ENCODE measurements around the gene ITK.

The ITK gene

GRCh38 chr5:157236423-157236822 is 55.8 kb downstream of the ITK start:
- no peak for TF ChIP-seq TAF1 (IDR thresholded peaks at IDR 0.05; ENCODE audit: low read depth)
- TF ChIP-seq CREB1 (IDR thresholded peaks at IDR 0.05; ENCODE audit: low read depth) = no peak
- TF ChIP-seq YY1 (IDR thresholded peaks at IDR 0.05; ENCODE audit: low read depth) = no peak
- no peak for TF ChIP-seq NFIC (IDR thresholded peaks at IDR 0.05)
- no peak for TF ChIP-seq REST (IDR thresholded peaks at IDR 0.05; ENCODE audit: low read depth)
- no peak for TF ChIP-seq FOXM1 (IDR thresholded peaks at IDR 0.05; ENCODE audit: borderline replicate concordance, low read depth)
- no peak for TF ChIP-seq EGR1 (IDR thresholded peaks at IDR 0.05)
- no peak for TF ChIP-seq EP300 (IDR thresholded peaks at IDR 0.05; ENCODE audit: borderline replicate concordance)
- TF ChIP-seq USF1 (IDR thresholded peaks at IDR 0.05) = no peak
- TF ChIP-seq ZBTB7A (IDR thresholded peaks at IDR 0.05; ENCODE audit: low read depth) = no peak
- TF ChIP-seq CEBPB (IDR thresholded peaks at IDR 0.05) = no peak
- no peak for TF ChIP-seq MAX (IDR thresholded peaks at IDR 0.05)
- TF ChIP-seq RAD21 (IDR thresholded peaks at IDR 0.05; ENCODE audit: low read depth) = no peak
- TF ChIP-seq TEAD4 (IDR thresholded peaks at IDR 0.05) = no peak
- TF ChIP-seq TCF12 (IDR thresholded peaks at IDR 0.05; ENCODE audit: low read depth) = no peak

GRCh38 chr5:157241483-157241882 is 60.8 kb downstream of the ITK start:
- no peak for TF ChIP-seq MAX (IDR thresholded peaks at IDR 0.05)
- no peak for TF ChIP-seq TCF12 (IDR thresholded peaks at IDR 0.05; ENCODE audit: low read depth)
- no peak for TF ChIP-seq USF1 (IDR thresholded peaks at IDR 0.05)
- TF ChIP-seq TEAD4 (IDR thresholded peaks at IDR 0.05) = no peak
- TF ChIP-seq YY1 (IDR thresholded peaks at IDR 0.05; ENCODE audit: low read depth) = no peak
- no peak for TF ChIP-seq EP300 (IDR thresholded peaks at IDR 0.05; ENCODE audit: borderline replicate concordance)
- TF ChIP-seq EGR1 (IDR thresholded peaks at IDR 0.05) = no peak
- TF ChIP-seq FOXM1 (IDR thresholded peaks at IDR 0.05; ENCODE audit: borderline replicate concordance, low read depth) = no peak
- TF ChIP-seq ZBTB7A (IDR thresholded peaks at IDR 0.05; ENCODE audit: low read depth) = no peak

- no peak for TF ChIP-seq MAX (IDR thresholded peaks at IDR 0.05)
- no peak for TF ChIP-seq CEBPB (IDR thresholded peaks at IDR 0.05)
These were observed 64.8 kb downstream of the ITK start for GRCh38 chr5:157245476-157245875.

GRCh38 chr5:157245886-157246285 is 65.2 kb downstream of the ITK start:
- TF ChIP-seq EGR1 (IDR thresholded peaks at IDR 0.05) (no peak), REST (IDR thresholded peaks at IDR 0.05; ENCODE audit: low read depth) (no peak), CEBPB (IDR thresholded peaks at IDR 0.05) (no peak)

- TF ChIP-seq USF1 (IDR thresholded peaks at IDR 0.05) = no peak
- no peak for TF ChIP-seq EGR1 (IDR thresholded peaks at IDR 0.05)
- no peak for TF ChIP-seq CREB1 (IDR thresholded peaks at IDR 0.05; ENCODE audit: low read depth)
- no peak for TF ChIP-seq RAD21 (IDR thresholded peaks at IDR 0.05; ENCODE audit: low read depth)
- no peak for TF ChIP-seq REST (IDR thresholded peaks at IDR 0.05; ENCODE audit: low read depth)
- TF ChIP-seq ZBTB7A (IDR thresholded peaks at IDR 0.05; ENCODE audit: low read depth) = no peak
- no peak for TF ChIP-seq MAX (IDR thresholded peaks at IDR 0.05)
- no peak for TF ChIP-seq TEAD4 (IDR thresholded peaks at IDR 0.05)
- TF ChIP-seq NFIC (IDR thresholded peaks at IDR 0.05) = no peak
- no peak for TF ChIP-seq CEBPB (IDR thresholded peaks at IDR 0.05)
- no peak for TF ChIP-seq TCF12 (IDR thresholded peaks at IDR 0.05; ENCODE audit: low read depth)
- no peak for TF ChIP-seq EP300 (IDR thresholded peaks at IDR 0.05; ENCODE audit: borderline replicate concordance)
- no peak for TF ChIP-seq YY1 (IDR thresholded peaks at IDR 0.05; ENCODE audit: low read depth)
- TF ChIP-seq TAF1 (IDR thresholded peaks at IDR 0.05; ENCODE audit: low read depth) = no peak
- TF ChIP-seq FOXM1 (IDR thresholded peaks at IDR 0.05; ENCODE audit: borderline replicate concordance, low read depth) = no peak
These were observed 66.6 kb downstream of the ITK start for GRCh38 chr5:157247267-157247666.

Measured in Ishikawa (cell line).